Stimulated activated CD4-positive, alpha-beta T cell treated with anti-CD3 and anti-CD28 coated beads, Interleukin-2, amount 100 ng/mL, for 24 hours (primary cell): ENCODE data around the gene INTS1.
"Not testable (repeated sequence)": the region's sequence is repeated elsewhere in the genome, so short reads cannot be mapped to it uniquely, and the experiment has no call there.

ENCODE experiments used
- DNase-seq, 2 donors: peaks; one replicate each; pipeline ENCODE4 v3.0.0-alpha.2; 2020

The INTS1 gene

DNA sequence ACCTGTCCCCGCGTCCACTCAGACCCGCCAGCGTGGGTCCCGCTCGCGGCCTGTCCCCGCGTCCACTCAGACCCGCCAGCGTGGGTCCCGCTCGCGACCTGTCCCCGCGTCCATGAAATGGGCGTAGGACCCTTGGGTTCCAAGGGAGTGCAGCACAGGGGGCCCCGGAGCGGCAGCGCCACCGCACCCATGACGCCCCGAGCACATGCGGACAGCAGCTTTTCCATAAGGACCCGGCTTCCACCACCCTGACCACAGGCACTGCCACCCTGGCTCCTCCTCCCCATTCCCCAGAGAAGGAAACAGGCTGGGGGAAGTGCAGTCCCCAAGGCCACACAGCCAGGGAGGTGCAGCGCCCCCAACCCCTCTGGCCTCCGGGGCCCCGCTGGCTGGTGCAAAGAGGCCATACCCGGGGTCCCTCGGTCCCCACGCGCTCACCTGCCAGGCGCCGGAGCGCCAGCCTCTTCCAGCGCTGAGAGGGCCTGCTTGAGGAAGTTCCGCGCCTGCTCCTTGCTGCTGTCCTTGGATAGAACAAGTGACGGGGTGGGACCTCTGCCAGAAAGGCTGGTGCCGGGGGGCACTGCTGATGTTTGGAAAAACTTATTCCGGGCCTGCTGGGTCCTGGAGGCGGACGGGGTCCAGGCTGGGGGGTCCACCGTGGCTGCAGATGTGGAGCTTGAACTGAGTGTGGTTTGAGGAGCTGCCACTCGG lies 59.8 kb downstream of the INTS1 start:
- no peak for DNase-seq

- not testable (repeated sequence) for DNase-seq
Measured at GRCh38 chr7:1443587-1444200, 60.5 kb downstream of the INTS1 start.

DNA sequence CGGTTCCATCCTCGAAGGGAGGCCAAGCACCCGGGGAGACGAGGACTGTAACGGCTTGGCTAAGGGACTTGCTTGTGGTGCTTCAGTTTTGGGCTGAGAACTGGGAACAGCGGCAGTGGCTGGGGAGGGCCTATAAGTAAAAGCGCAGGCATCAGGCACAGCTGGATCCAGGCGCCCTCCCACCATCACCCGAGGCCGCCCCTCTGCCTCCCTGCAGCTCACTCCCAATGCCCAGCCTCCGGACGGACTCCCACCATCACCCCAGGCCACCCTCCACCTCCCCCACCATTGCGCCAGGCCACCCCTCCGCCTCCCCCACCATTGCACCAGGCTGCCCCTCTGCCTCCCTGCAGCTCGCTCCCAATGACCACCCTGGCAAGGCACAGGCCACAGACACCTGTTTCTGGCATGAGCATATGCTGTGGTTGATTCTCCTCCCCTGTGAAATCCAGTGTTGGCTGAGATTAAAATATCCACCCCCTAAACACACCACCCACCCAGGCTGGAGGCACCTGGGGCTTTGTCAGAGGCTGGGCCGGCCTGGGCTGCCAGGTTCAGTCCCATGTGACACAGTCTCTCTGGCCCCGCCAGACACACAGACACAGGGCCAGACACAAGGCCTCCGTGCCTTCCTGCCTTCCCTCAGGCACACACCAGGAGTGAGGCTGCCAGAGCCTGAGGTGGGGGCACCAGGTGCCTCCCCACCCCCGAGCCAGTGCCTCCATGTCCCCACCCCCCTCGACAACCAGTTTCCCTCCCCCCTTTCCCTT lies 61.6 kb downstream of the INTS1 start:
- DNase-seq, result no peak

GRCh38 chr7:1441615-1442354 lies 62.4 kb downstream of the INTS1 start:
- no peak for DNase-seq

GRCh38 chr7:1440620-1441019 lies 63.6 kb downstream of the INTS1 start:
- no peak for DNase-seq

GRCh38 chr7:1439373-1440363 lies 64.5 kb downstream of the INTS1 start:
- DNase-seq, result no peak

DNA sequence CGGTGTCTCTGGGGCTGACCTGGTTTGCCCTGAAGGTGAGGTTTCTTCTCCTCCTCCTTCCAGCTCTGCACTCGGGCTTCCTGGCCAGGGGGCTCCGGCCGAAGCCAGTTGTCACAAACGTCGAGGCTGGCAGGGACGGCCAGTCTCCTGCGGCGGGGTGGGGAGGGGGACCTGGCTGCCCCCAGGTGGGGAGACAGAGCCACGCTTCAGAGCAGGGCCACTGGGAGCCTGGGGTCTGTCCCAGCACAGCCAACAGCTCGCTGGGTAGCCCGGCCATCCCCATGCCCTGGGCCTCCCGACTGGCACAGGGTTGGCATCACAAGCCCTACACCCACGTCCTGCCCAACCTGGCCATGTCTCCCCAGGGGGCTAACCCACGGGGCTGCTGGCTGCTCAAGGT lies 65.4 kb downstream of the INTS1 start:
- DNase-seq, result no peak

DNA sequence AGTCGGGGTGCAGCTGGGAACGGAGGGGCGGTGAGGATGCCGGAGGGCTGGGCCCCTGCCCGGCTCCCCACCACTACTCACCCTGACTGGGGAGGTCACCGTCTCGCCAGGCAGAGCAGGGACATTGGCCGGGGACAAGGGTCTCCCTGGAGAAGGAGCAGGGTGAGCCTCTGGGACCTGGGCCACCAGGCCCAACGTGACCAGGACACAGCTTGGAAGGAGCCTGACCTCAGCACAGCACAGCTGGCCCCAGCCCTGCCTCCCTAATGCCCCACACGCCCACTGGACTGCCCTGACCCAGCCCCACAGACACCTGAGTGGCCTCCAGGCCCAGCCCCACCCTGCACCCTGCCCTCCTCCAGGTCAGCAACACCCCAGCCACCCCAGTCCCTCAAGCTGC lies 66.0 kb downstream of the INTS1 start:
- DNase-seq, result no peak

DNA sequence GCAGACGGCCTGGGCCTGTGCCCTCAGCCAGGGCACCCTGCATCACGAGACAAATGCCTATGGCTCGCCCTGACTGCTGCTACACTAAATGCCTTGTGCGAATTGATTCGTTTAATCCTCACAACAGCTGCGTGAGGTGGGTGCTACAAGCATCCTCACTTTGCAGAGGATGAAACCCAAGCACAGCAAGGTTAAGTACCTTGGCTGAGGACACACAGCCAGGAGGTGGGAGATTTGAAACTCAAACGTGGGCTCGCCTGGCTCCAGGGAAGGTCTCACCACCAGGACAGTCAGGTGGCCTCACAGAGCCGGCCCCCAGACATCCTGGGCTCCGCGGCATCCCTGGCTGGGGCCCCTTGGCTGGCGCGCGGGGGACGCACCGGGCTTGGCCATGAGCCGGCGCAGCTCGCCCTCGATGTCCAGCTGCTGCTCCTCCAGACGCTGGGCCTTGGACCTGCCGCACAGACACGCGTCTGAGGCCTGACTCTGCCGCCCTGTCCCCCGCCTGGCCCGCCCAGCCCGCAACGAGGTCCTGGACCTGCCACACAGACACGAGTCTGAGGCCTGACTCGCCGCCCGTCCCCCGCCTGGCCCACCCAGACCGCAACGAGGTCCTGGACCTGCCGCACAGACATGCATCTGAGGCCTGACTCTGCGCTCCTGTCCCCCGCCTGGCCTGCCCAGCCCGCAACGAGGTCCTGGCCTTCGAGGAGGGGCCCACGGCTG lies 66.9 kb downstream of the INTS1 start:
- no peak for DNase-seq

DNA sequence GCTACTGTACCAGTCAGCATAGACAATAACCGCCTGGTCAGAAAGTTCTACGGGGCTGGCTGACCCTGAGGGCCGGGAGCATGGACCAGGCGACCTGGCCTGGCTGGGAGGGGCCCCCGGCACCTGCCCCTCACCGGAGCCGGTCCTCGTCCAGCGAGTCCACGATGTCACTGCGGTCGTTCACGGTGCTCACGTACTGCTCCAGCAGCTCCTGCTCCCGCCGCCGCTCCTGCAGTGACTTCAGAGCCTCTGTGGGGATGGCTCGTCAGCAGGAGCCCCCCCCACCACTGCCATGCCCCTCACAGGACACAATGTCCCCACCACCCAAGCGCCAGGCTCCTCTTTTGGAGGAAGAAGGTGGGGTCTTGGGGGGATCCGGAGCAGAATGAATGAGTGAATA lies 67.6 kb downstream of the INTS1 start:
- no peak for DNase-seq

DNA sequence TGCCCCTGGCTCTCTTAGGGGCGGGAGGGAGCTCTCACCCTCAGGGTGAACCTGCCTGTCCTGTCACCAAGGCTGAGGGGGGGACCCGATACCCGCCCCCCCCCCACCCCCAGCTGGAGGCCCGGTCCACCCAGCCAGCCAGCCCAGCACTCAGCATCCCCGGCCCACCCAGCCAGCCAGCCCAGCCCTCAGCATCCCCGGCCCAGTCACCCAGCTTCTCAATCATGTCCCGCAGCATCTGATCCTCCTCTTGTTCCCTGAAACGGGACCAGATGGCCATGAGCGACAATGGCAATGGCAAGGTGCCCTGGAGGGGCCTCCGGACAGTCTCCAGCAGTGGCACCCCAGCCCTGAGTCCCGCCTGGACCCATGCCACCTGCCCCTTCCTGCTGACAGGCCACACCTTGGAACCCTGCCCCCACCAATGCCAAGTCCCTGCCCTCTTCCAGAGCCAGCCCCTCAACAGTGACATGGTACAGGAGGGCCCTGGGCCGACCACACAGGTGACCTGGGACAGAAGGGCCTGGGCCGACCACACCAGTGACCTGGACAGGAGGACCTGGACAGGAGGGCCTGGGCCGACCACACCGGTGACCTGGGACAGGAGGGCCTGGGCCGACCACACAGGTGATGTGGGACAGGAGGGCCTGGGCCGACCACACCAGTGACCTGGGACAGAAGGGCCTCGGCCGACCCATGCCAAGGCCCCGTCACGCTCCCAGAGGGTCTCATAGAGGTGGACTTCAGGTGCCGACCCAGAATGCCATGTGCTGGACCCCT lies 69.1 kb downstream of the INTS1 start:
- DNase-seq, result no peak

GRCh38 chr7:1434165-1434718 lies 69.9 kb downstream of the INTS1 start:
- no peak for DNase-seq

DNA sequence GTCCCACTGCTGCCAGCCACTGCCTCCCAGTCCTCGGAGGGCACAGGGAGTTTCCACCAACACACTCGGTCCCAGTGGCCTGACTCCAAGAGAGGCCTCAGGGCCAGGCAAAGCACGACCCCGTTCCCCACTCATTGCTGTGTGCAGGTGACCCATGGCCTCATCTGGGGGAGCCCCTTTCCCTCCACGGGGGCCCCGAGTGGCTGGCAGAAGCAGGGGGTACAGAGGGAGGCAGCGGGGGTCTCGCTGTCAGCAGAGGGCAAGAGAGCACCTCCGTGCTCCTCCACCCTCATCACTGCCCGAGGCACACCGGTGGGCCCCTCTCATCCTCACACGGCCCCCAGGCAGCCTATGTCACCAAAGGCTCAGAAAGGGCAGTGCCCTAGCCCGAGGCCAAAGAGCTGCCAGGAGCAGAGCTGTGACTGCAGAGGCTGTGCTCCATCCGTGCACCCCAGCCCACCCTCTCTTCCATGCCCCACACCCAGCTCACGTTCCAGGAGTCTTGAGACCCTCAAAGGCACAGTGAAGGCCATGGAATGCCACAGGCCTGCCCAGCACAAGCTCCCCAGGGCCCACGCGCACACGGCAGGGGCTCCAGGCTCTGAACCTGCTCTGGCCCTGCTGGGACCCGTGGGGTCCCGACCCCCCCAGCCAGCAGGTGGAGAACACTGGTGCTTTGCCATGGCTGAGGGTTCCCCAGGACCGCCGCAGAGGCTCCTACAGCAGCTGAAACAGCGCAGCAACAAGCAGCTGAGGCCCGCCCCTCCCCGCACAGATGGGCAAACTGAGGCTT lies 70.9 kb downstream of the INTS1 start:
- DNase-seq, result no peak

DNA sequence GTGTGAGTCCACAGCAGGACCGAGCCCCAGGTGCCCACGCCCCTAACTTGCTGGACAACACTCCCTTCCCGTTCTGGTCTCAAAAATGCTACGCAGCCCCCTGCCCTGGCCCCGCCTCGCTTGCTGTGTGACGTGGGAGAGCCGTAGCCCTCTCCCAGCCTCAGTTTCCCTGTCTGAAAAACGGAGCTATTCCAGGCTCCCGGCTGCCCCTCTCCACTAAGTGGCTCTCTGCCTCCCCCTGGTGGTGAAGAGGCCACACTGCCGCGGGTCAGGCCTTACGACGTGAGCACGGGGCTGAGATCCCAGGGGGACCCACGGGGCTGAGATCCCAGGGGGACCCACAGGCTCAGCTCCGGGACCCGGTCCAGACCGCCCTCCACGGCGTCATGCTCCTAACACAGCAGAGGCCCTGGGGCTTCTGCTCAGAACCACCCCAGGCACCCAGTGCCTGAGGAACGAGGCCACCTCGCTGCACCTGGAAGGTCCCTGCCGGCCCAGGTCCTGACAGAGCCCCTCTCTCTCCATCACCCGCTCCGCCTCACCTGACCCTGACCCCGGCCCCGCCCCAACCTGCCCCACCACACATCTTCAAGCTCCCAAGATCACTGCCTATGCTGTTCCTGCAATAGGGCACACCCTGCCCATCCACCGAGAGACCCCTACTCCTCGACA lies 71.6 kb downstream of the INTS1 start:
- peak; percentile 83 to 90 for DNase-seq

DNA sequence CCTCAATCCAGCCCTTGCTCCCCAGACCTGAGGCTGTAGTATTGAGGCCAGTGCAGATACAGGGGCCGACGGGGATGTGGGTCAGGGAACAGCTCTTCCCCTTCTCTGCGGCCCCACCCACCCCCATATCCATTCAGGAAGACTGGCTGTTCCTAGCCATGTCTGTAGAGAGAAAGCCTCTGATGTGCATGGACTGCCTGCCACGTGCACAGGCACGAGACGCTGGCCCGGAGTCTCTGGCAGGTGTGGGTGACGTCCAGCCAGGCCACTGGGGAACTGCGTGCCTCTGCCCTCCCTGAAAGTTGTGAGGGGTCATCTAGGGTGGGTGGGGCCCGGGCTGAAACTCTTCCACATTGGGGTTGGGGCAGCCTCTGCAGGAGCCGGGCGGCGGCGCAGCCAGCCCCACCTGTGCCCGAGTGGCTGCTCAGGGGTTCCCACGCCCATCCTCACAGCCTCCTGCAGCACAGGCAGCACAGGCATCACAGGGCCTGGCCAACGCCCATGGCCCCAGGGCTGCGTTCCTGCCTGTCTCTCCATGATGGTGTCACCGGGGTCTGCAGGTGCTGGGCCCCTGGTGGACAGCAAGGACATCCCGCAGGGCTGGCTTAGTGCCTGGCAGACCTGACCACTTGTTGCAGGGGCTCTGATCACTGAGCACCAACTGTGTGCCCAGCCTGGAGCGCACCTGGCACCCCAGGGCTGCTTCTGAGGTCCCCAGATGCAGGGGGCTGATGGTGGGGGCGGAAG lies 72.4 kb downstream of the INTS1 start:
- no peak for DNase-seq

GRCh38 chr7:1431226-1431625 lies 73.0 kb downstream of the INTS1 start:
- no peak for DNase-seq

DNA sequence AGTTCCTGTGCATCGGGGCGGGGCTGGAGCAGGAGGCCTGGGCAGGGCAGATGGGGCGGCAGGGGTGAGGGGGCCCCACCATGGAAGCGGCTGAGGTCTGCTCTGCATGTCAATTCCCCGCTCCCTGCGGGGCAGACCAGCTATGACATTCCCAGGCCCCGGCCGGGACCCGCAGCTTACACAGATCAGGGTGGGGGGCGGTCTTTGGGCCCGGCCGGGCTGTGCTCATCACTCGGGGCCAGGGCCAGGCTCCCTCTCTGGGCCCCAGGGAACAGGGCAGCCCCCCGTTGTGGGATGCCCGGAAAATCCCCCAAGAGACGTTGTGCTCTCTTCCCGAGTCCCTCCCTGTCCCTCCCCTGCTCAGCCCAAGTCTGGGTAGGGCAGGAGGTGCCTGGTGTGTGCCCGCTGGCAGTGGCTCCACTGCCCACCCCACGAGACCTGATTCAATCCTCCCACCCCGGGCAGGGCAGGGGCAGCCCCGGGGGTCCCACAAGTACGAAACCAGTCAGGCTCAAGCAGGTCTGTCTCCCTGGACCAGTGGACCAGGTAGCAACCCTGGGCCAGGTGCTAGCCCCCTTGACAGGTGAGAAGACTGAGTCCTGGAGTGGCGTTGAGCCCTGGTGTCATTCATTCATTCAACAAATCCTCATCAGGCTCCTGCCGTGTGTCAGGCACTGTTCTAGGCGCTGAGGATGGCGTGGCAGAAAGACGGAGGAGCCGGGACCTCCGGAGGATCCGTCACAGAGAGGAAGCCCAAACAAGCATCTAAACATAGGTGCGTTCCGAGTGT lies 73.9 kb downstream of the INTS1 start:
- DNase-seq, result no peak
